NCI-H2029 (cell line): ENCODE measurements around the gene KIRREL3.

Experiments used
- DNase-seq: peaks from one replicate; lab custom pipeline; 2025; lab: John Stamatoyannopoulos, UW

KIRREL3 gene

GRCh38 chr11:126601550-126602215 is 398.9 kb downstream of the KIRREL3 start:
- DNase-seq, result no peak

GRCh38 chr11:126601136-126601535 is 399.4 kb downstream of the KIRREL3 start:
- DNase-seq, result no peak

- DNase-seq, result no peak
These were observed 401.2 kb downstream of the KIRREL3 start for GRCh38 chr11:126599217-126599897.

GRCh38 chr11:126598344-126599216 is 402.0 kb downstream of the KIRREL3 start:
- no peak for DNase-seq

GRCh38 chr11:126597041-126597440 is 403.5 kb downstream of the KIRREL3 start:
- no peak for DNase-seq

GRCh38 chr11:126596474-126596873 is 404.1 kb downstream of the KIRREL3 start:
- DNase-seq, result no peak

- DNase-seq, result no peak
These were observed 405.0 kb downstream of the KIRREL3 start for GRCh38 chr11:126595560-126595959.

- peak; percentile 76 for DNase-seq
These were observed 405.6 kb downstream of the KIRREL3 start for GRCh38 chr11:126594921-126595367.

- DNase-seq, result no peak
These were observed 407.8 kb downstream of the KIRREL3 start for GRCh38 chr11:126592496-126593410.

- no peak for DNase-seq
These were observed 408.5 kb downstream of the KIRREL3 start for GRCh38 chr11:126591966-126592489.

GRCh38 chr11:126589492-126589803 is 411.1 kb downstream of the KIRREL3 start:
- peak; percentile 71 for DNase-seq

- DNase-seq, result peak; percentile 94
These were observed 411.7 kb downstream of the KIRREL3 start for GRCh38 chr11:126588630-126589491.

- no peak for DNase-seq
These were observed 413.0 kb downstream of the KIRREL3 start for GRCh38 chr11:126587541-126587940.

GRCh38 chr11:126585774-126586491 is 414.6 kb downstream of the KIRREL3 start:
- peak; percentile 95 for DNase-seq

- DNase-seq, result no peak
These were observed 415.2 kb downstream of the KIRREL3 start for GRCh38 chr11:126585388-126585773.

- no peak for DNase-seq
These were observed 416.8 kb downstream of the KIRREL3 start for GRCh38 chr11:126583594-126584427.

- DNase-seq, result no peak
These were observed 417.5 kb downstream of the KIRREL3 start for GRCh38 chr11:126583101-126583500.

- no peak for DNase-seq
These were observed 418.5 kb downstream of the KIRREL3 start for GRCh38 chr11:126581871-126582648.
